Measurements from ENCODE around the gene SLC35A2.
"Not testable (repeated sequence)": the region's sequence is repeated elsewhere in the genome, so short reads cannot be mapped to it uniquely, and the experiment has no call there.

The SLC35A2 gene

DNA sequence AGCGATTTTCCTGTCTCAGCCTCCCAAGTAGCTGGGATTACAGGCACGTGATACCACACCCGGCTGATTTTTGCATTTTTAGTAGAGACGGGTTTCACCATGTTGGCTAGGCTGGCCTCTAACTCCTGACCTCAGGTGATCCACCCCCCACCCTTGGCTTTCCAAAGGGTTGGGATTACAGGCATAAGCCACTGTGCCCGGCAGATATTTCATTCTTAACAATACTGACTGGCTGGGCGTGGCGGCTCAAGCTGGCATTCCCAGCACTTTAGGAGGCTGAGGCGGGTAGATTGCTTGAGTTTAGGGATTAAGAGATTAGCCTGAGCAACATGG lies 12.4 kb downstream of the SLC35A2 start:
- DNase-seq: no peak

DNA sequence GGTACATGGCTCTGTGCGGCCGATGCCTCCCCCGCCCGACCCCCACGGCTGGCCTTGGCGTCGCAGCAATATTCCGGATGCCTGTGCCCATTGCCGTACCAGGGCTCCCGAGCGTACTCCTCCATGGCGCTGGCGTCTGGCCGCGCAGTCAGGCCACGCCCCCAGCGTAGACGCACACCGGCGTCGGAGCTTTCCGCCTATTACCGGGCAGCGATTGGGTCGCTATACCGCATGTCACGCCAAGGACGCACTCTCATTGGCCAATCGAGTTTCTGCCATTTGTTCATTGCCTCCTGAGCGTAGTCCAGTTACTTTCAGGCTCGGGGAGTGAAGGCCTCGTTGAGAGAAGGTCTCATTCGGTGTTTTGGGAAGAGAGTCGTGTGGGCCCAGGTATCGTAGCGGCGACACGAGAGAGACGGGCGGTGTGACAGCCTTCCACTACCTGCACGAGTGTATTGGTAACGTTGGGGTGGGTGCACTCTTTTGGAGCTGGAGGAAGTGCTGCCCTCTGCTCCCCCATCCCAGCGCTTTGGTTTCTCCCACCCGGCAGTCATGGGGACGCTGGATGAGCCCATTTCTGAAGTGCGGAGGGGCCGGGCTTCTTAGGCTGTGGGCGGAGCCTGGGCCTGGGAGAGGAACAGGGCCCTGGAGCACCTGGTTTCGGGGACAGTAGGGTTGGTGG lies 13.7 kb downstream of the SLC35A2 start, which contains the start of the genes PQBP1 and TIMM17B:
Gene PQBP1, plus strand, starts transcription at position 306 of the 682 bp plus-strand sequence. CDS start 580 bp downstream, outside the sequence.
Gene TIMM17B, minus strand, starts transcription at position 144 of the 682 bp plus-strand sequence. Its CDS starts 19 bp downstream, at position 125.
- peak; percentile 89 for DNase-seq

DNA sequence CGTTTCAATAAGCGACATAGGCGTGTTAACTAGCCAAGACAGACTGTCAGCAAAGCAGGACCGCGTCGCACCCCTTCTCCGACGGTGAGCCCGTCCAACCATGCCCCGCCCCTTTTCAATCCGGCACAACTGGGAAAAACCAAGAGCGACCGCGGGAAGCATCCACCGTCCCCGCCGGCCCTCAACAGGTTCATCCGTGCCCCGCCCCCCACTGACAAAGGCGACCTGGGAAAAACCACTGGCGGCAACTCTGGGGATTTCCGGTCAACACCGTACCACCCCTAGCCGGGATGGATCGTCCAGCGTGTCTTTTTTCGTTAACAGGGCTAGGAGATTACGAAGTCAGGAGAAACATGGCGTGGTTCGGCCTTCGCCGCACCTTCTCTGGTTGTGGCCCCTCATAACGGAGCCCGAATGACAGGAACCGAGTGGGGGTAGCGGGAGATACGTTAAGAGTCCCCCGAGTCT lies 14.3 kb downstream of the SLC35A2 start:
- DNase-seq: peak; percentile 68

DNA sequence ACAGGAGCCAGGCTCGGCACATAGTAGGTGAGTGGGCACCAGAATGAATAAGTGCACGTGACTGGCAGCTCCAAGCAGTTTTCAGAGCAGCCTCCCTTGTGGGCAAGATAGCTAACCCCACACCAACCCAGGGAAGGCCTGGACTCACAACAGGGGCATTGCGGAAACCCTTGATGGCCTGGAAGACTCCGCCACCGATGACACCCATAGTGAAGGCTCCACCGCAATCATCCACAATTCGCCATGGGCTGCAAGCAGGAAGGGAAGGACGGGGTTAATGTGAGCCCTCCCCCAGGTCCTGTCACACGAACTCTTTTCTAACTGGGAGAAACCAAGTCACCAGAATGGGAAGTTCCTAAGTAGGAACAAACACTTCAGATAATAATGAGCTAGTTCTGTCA lies 14.8 kb downstream of the SLC35A2 start:
- DNase-seq: no peak

DNA sequence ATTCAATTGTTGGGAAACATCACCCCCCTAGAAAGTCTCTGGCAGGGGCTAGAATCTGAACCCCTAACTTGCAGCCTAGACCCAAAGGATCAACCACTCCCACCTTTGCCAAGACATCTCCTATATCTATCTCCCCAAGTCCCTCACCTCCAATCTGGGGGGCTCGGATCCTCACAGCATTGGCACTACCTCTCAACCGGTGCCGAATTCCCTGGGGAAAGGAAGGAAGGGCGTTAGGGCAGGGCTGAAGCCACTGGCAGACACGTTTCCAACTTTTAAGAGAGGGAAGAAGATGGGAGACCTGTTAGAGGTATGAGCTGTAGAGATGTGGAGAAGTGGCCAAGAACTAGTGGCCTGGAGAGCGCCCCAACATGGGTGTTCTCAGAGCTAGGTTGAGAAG lies 16.6 kb downstream of the SLC35A2 start:
- DNase-seq: no peak

DNA sequence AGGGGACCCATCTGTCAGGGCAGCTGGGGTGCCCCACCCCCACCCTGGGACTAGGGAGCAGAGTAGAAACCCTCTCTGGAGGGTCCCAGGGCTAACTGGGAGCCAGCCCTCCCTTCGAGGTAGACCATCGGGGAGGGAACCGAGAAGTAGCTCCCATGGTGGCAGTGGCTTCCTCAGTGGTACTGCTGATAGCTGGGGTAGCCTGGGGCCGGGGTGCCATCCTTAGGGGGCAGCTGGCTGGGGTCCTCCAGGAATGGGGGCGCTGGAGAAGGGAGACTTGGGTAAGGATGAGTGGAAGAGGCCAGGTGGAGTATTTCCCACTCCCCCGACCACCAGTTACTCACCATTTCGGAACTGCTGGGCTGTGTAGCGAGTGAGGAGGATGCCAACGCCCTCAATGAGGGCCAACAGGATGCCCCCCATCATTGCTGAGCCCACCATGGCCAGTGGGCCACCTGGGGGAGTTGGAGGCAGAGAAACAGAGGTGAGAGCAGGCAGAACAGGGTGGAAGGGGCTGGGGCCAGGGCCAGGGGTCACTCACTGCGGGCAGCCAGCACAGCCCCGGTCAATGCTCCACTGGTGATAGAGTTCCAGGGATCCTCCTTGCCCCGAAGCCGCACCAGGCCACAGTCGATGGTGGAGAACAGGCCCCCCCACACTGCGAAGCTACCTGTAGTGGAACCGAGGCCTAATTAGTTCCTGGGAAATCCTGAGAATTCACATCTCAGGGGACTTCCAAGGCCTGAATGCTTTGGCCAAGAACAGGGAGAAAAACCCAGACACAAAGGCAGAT lies 17.7 kb downstream of the SLC35A2 start:
- no peak for DNase-seq

DNA sequence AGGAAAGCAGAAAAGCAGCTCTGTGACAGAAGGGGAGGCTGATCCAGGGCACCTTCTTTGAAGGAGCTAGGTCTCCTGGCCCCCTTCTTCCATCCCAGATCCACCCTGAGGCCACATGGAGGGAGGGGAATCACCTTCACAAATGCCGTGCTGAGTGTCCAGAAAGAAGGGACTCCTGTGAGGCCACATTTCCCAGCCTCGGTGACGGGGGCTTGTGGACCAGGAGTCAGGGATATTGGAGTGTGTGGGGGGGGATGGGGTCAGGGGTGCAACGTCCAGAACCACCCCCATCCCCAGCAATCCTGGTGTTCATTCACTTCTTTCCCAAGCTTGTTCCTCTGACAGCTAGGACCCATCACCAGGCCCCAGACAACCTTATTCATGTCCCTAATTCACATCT lies 18.6 kb downstream of the SLC35A2 start:
- no peak for DNase-seq

DNA sequence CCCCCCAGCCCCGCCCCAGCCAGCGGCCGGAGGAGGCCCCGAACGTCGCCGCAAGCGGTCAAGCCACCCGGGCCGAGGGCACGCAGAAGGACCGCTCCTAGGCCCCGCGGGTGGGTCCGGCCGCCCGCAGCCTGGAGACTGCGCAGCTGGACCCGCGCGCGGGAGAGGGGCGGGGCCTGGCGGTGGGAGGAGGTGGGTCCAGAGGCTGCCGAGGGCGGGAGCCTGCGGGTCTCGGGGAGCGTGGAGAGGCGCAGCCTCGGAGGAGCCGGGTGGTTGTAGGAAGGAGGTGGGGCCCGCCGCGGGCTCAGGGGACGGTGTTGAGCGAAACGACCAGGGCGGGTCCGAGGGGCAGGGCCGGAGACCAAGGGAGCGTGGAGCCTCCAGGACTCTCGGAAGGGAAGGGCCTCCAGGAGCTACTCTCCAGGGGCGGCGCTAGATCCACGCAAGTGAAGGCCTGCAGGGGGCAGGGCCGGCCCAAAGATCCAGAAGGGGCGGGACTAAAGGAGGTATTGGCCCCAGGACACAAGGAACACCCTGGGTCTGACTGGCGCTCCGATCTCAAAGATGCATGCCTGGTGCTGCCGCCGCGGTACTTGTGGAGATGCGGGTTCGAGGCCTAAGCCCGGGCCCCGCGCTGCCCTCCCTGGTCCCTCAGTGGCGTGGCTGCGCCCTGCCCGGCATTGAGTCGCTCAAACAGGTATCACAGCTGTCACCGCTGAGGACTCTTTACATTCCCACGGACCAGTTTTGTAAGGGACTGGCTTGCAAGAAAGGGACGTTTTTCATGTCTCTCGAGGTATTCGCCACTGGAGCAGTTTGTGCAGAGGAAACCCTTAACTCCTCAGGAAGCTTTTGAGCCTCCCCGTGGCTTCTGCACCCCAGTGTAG lies 19.8 kb downstream of the SLC35A2 start:
- peak; percentile 78 for DNase-seq

DNA sequence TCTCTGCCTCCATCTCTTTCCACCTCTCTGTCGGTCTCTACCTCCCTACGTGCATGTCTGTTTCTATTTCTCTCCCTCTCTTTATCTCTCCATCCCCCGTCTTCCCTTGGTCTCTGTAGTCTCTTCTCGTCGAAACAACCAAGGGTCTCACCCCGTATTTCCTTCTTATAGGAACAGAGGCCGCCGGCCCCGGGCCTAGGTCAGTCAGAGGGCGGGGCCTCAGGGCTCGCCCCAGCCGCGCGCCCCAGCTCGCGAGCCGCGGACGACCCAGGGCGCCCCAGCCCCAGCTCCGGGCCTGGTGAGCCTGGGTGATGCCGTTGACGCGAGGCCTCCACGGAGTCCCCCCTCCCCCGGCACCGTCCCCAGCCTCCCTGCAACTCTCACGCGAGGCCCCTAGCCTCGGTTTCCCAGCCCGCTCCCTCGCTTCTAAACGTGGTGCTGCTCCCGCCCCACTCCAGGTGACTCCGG lies 20.5 kb downstream of the SLC35A2 start:
- DNase-seq: no peak

DNA sequence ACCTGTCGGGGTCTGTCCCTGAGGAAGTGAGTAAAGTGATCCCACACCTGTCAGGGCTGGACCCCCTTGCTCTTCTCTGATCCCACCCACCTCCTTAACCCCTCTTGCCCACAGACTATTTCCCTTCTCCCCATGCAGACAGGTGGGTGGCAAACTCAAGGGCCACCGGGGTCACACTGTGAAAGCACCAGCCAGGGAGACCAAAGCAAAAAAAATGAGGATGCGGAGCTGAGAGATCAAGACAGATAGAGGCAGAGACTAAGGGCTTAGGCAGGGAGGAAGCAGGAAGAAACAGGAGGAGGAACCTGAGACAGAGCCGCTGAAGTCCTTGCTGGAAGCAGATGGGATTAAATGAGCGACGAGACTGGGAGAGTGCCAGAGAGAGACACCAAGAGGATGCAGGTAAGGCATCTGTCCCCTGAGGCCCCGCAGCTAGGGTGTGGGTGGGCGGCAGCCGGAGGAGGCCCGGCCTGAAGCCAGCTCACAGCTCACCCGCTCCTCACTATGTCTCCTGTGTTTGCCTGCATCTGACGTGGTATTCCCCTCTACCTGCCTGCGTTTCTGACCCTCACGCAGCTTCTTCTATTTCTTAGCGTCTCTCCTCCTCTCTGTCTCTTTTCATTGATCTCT lies 21.0 kb downstream of the SLC35A2 start:
- no peak for DNase-seq

DNA sequence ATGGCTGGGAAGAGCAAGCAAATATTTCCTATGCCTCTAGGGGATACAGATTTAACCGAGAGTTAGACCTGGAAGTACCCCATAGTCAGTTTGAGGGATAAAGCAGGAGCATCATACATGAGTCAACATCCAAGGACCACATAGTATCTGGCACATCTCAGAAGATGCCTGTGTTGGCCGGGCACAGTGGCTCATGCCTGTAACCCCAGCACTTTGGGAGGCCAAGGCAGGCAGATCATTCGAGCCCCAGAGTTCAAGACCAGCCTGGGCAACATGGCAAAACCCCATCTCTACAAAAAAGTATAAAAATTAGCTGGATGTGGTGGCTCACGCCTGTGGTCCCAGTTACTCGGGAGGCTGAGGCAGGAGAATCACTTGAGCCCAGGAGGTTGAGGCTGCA lies 24.9 kb downstream of the SLC35A2 start:
- DNase-seq: not testable (repeated sequence)

DNA sequence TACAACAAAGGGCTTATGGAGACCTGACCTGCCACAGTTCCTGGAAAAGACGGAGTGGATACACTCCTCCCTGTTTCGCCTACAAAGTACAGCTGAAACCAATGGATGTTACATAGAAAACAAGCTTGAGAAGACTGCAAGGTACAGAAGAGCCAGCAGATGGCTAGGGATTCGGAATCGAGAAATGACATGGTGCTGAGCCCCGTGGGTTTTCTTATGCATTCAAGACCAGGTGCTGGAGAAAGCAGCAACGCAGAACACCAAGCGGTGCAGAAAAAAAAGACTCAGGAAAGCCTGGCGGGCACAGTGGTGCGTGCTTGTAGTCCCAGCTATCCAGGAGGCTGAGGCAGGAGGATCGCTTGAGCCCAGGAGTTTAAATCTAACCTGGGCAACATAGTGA lies 27.7 kb downstream of the SLC35A2 start:
- no peak for DNase-seq

DNA sequence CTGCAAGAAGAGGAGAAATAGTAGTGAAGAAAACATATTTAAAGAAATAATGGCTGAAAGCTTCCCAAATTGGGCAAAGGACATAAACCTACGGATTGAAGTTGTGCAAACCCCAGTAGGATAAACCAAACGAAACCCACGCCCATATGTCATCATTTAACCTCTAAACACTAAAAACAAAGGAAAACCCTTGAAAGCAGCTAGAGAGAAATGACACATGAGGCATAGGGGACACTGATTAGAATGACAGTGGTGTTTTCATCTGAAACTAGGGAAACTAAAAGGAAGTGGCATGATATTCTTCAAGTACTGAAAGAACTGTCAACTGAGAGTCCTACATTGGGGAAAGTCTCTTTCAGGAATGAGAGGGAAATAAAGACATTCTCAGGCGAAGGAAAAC lies 34.5 kb downstream of the SLC35A2 start:
- not testable (repeated sequence) for DNase-seq

DNA sequence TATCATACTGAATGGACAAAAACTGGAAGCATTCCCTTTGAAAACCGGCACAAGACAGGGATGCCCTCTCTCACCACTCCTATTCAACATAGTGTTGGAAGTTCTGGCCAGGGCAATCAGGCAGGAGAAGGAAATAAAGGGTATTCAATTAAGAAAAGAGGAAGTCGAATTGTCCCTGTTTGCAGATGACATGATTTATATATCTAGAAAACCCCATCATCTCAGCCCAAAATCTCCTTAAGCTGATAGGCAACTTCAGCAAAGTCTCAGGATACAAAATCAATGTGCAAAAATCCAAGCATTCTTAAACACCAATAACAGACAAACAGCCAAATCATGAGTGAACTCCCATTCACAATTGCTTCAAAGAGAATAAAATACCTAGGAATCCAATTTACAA lies 39.4 kb downstream of the SLC35A2 start:
- DNase-seq: not testable (repeated sequence)

DNA sequence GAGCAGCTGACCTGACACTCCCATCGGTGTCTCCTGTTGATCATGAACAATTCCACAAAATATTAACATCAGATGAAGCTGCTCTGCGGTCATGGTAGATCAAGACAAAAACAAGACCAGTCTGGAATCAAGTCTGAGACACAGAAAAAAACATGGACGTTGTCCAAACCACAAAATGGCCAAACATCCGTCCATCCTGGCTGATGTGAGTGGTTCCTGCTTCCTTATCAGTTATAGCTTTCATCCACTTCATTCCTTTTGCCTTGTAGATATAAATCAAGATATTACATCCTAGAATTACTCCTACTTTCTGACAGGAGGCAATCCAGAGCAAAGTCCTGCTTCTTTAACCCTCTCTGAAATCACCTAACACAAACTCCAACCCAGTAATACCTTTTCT lies 47.2 kb downstream of the SLC35A2 start:
- DNase-seq: no peak

DNA sequence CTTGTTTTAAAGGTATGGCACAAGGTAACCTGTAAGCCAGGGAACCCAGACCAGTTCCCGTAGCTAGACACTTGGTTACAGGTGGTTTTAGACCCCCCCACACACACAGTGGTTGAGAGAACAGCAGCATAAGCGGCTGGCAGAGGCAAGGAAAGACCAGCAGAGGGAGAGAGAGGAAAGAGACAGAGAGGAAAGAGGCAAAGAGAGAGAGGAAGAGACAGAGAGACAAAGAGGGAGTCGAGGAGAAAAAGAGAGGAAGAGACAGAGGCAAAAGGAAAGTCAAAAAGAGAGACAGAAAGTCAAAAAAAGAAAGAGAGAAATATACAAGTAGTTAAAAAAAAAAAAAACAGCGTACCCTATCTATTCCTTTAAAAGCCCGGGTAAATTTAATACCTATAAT lies 56.5 kb downstream of the SLC35A2 start:
- no peak for DNase-seq

DNA sequence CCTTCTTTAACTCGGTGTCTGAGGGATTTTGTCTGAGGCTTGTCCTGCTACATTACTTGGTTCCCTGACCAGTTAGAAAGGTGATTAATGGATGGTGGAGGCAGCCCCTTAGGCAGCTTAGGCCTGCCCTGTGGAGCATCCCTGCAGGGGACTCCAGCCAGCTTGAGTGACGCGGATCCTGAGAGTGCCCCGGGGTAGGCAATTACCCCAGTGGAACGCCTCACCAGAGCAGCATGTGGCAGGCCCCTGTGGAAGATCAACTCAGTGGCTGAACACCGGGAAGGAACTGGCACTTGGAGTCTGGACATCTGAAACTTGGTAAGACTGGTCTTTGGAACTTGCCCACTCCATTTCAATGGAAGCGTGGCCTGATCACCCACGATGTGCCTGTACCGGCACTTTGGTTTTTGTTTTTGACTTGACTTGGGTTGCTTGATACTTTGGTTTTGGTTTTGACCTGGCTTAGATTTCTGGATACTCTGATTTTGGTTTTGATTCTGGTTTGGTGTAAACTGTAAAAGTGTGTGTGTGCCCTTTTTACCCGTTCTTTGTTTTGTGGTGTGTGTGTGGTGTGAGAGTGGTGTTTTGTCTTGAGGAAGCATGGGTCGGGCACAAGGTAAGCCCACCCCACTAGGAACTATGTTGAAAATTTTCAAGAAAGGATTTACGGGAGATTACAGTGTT lies 57.2 kb downstream of the SLC35A2 start:
- DNase-seq: not testable (repeated sequence)

DNA sequence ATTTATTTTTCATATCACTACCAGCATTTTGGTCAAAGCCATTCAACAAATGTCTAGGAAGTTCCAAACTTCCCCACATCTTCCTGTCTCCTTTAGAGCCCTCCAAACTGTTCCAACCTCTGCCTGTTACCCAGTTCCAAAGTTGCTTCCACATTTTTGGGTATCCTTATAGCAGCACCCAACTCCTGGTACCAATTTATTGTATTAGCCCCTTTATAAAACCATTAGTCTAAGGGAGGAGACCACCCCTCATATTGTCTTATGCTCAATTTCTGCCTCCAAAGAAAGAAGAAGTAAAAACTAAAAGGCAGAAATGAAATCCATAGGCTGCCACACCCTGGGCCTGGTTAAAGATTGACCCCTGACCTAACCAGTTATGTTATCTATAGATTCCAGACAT lies 58.0 kb downstream of the SLC35A2 start:
- not testable (repeated sequence) for DNase-seq

All from NCI-H1436 (cell line).